GM18517 (cell line): ENCODE results near the gene EIF2S2.

ENCODE experiments used
- ATAC-seq: cut with Tn5 transposase; IDR thresholded peaks from one replicate; pipeline ENCODE4 v1.9.1; 2021; ENCODE audit warnings: mild to moderate bottlenecking, moderate library complexity; ENCODE audit not compliant: unreplicated experiment

The EIF2S2 gene

GRCh38 chr20:34122274-34122980, 10.4 kb upstream of the EIF2S2 start:
- ATAC-seq, result no peak

- ATAC-seq, result no peak
Measured at GRCh38 chr20:34120213-34120612, 8.2 kb upstream of the EIF2S2 start.

GRCh38 chr20:34115232-34115631, 3.2 kb upstream of the EIF2S2 start:
- ATAC-seq, result no peak

GRCh38 chr20:34114809-34115208, 2.8 kb upstream of the EIF2S2 start:
- no peak for ATAC-seq

GRCh38 chr20:34112600-34113101, 608 bp upstream of the EIF2S2 start:
- ATAC-seq, result no peak

GRCh38 chr20:34110745-34111641, 1.1 kb downstream of the EIF2S2 start:
- no peak for ATAC-seq

GRCh38 chr20:34110025-34110744, 1.9 kb downstream of the EIF2S2 start:
- no peak for ATAC-seq

- no peak for ATAC-seq
Measured at GRCh38 chr20:34109442-34109841, 2.6 kb downstream of the EIF2S2 start.

GRCh38 chr20:34108616-34109174, 3.3 kb downstream of the EIF2S2 start:
- no peak for ATAC-seq

GRCh38 chr20:34105978-34106675, 5.9 kb downstream of the EIF2S2 start:
- ATAC-seq, result no peak

- no peak for ATAC-seq
Measured at GRCh38 chr20:34104059-34104458, 8.0 kb downstream of the EIF2S2 start.

GRCh38 chr20:34102342-34102741, 9.7 kb downstream of the EIF2S2 start:
- no peak for ATAC-seq

- ATAC-seq, result no peak
Measured at GRCh38 chr20:34100576-34100975, 11.5 kb downstream of the EIF2S2 start.

- no peak for ATAC-seq
Measured at GRCh38 chr20:34099675-34100074, 12.4 kb downstream of the EIF2S2 start.

GRCh38 chr20:34098570-34098969, 13.5 kb downstream of the EIF2S2 start:
- no peak for ATAC-seq

GRCh38 chr20:34096699-34097444, 15.2 kb downstream of the EIF2S2 start:
- no peak for ATAC-seq

- no peak for ATAC-seq
Measured at GRCh38 chr20:34095825-34096224, 16.2 kb downstream of the EIF2S2 start.

- ATAC-seq, result no peak
Measured at GRCh38 chr20:34093895-34094294, 18.1 kb downstream of the EIF2S2 start.

- ATAC-seq, result no peak
Measured at GRCh38 chr20:34091637-34092200, 20.3 kb downstream of the EIF2S2 start.
